ENCODE results near the gene CTNNA2. TPM values are rescaled to one million over a fixed set of nuclear protein-coding genes. Genes with fewer than 3 reads are reported as not detected.

Gene CTNNA2
- total RNA-seq, 1 experiment from 2014 or later = 5.5 TPM

- Mint-ChIP-seq H3K4me3 (no peak overlapping the region), H3K9me3 (no peaks in the 10 kb centered on the region), H3K4me1 (peaks cover 0 to 3% of the 10 kb centered on the region in 2 experiments; a peak in 3 of 4 replicates), H3K27ac (no peak overlapping the region), H3K36me3 (ENCODE audit: insufficient read depth in 1 of 3, low read depth in 3 of 3) (peaks cover 0 to 5% (median 0%) of the 10 kb centered on the region in 3 experiments; a peak in 2 of 7 replicates), H3K27me3 (ENCODE audit: low read depth) (no peaks in the 10 kb centered on the region)
- H3T11ph ChIP-seq (ENCODE audit: low read length) = no peak overlapping the region
- H3K14ac ChIP-seq (ENCODE audit: insufficient read depth, low read length) = no peak overlapping the region
- H2AK5ac ChIP-seq (ENCODE audit: insufficient read length, low read length) = no peak overlapping the region
- H3K23ac ChIP-seq (ENCODE audit: insufficient read length, low read depth, low read length) = no peak overlapping the region
- H3K9me3 ChIP-seq (ENCODE audit: control insufficient read depth, low read depth, low read length) = no peaks in the 10 kb centered on the region
- no peak overlapping the region for H2BK15ac ChIP-seq (ENCODE audit: low read depth, low read length)
- TF ChIP-seq, protein P1, sequence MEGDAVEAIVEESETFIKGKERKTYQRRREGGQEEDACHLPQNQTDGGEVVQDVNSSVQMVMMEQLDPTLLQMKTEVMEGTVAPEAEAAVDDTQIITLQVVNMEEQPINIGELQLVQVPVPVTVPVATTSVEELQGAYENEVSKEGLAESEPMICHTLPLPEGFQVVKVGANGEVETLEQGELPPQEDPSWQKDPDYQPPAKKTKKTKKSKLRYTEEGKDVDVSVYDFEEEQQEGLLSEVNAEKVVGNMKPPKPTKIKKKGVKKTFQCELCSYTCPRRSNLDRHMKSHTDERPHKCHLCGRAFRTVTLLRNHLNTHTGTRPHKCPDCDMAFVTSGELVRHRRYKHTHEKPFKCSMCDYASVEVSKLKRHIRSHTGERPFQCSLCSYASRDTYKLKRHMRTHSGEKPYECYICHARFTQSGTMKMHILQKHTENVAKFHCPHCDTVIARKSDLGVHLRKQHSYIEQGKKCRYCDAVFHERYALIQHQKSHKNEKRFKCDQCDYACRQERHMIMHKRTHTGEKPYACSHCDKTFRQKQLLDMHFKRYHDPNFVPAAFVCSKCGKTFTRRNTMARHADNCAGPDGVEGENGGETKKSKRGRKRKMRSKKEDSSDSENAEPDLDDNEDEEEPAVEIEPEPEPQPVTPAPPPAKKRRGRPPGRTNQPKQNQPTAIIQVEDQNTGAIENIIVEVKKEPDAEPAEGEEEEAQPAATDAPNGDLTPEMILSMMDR (conservative IDR thresholded peaks at IDR 0.05) = no peak
- no peak overlapping the region for H3K9ac ChIP-seq (ENCODE audit: extremely low read depth, insufficient read length, low read length)
- H4K91ac ChIP-seq (ENCODE audit: insufficient read length, low read depth, low read length) = no peak overlapping the region
- no peak overlapping the region for H2AFZ ChIP-seq (ENCODE audit: low read length)
- H3K4ac ChIP-seq (ENCODE audit: low read depth, low read length) = no peak overlapping the region
- no peak overlapping the region for H3K27ac ChIP-seq (ENCODE audit: insufficient read length, low read depth, low read length)
- H3K79me1 ChIP-seq (ENCODE audit: insufficient read depth, low read depth, low read length, poor library complexity, severe bottlenecking) = no peaks in the 10 kb centered on the region
- H3K79me2 ChIP-seq (ENCODE audit: insufficient read depth, low read length) = no peaks in the 10 kb centered on the region
- no peak overlapping the region for H2BK120ac ChIP-seq (ENCODE audit: low read depth, low read length, poor library complexity, severe bottlenecking)
- no peak for DNase-seq
- H4K8ac ChIP-seq (replicated peaks; ENCODE audit: insufficient read length, low read depth, low read length) = no peak overlapping the region
- H3K27me3 ChIP-seq (ENCODE audit: insufficient read depth, low read length) = no peaks in the 10 kb centered on the region
- no CpG with 5 or more reads among the region's 1 CpG for WGBS (ENCODE audit: extremely low coverage, insufficient read length, low lambda C conversion rate)
- no peak overlapping the region for H2BK20ac ChIP-seq (ENCODE audit: low read depth, low read length, poor library complexity, severe bottlenecking)
- no peak overlapping the region for H4K5ac ChIP-seq (ENCODE audit: insufficient read length, low read depth, low read length)
- no peak overlapping the region for H2BK12ac ChIP-seq (ENCODE audit: insufficient read length, low read depth, low read length)
- H3K23me2 ChIP-seq (ENCODE audit: insufficient read length, low read depth, low read length, poor library complexity, severe bottlenecking) = no peaks in the 10 kb centered on the region
- no peak overlapping the region for H3K56ac ChIP-seq (ENCODE audit: insufficient read length, low read depth, low read length)
- no peak overlapping the region for H2BK5ac ChIP-seq (ENCODE audit: insufficient read length, low read length)
- H4K20me1 ChIP-seq (ENCODE audit: control insufficient read depth, insufficient read depth, insufficient read length) = no peaks in the 10 kb centered on the region
- H3K4me2 ChIP-seq (ENCODE audit: insufficient read depth, insufficient read length, low read length) = no peak overlapping the region
- no peak overlapping the region for H3K18ac ChIP-seq (ENCODE audit: insufficient read length, low read depth, low read length)
- H3K4me1 ChIP-seq (ENCODE audit: insufficient read depth, low read length) = no peaks in the 10 kb centered on the region
These were observed 562.9 kb downstream of the CTNNA2 start for GRCh38 chr2:80075719-80076118.

Data from H9 (cell line).